Loucy (cell line): ENCODE data around the gene H3-3A.

ENCODE experiments used
- CTCF ChIP-seq: fragments of 200-600 bp; sonication (generic); conservative IDR thresholded peaks from 2 replicates; pipeline ENCODE4 v1.5.1; 2014; ENCODE audit warnings: mild to moderate bottlenecking, antibody characterized with exemption, low read length
- EZH2phosphoT487 ChIP-seq: fragments of 200-600 bp; IDR thresholded peaks from 2 replicates; pipeline ENCODE4 v1.6.1; 2018; ENCODE audit warnings: antibody characterized with exemption, mild to moderate bottlenecking, moderate library complexity, borderline replicate concordance

- TF ChIP-seq CTCF = no peak
- no peak for TF ChIP-seq EZH2phosphoT487
These were observed 12.4 kb upstream of the H3-3A start for GRCh38 chr1:226050133-226050532.
